ENCODE measurements around the gene NLRP4.

Gene NLRP4

GRCh38 chr19:55838906-55839305, 2.6 kb downstream of the NLRP4 start:
- no peak overlapping the region for H3K27ac ChIP-seq
- DNase-seq (ENCODE audit: low spot score), result no peak

GRCh38 chr19:55855160-55855559, 18.8 kb downstream of the NLRP4 start:
- Histone ChIP-seq H3K4me3 (no peak overlapping the region), H3K27ac (no peak overlapping the region)
- no peak for DNase-seq (ENCODE audit: low spot score)
- TF ChIP-seq CTCF (IDR thresholded peaks at IDR 0.05), result no peak

More at GRCh38 chr19:55838906-55839305, 2.6 kb downstream of the NLRP4 start:
- H3K4me3 ChIP-seq, result no peak overlapping the region
- no peak for TF ChIP-seq CTCF (IDR thresholded peaks at IDR 0.05)

- Histone ChIP-seq H3K27ac (no peak overlapping the region), H3K4me3 (no peak overlapping the region)
- no peak for TF ChIP-seq CTCF (IDR thresholded peaks at IDR 0.05)
- DNase-seq (ENCODE audit: low spot score), result no peak
Observed at GRCh38 chr19:55857149-55857548, 20.8 kb downstream of the NLRP4 start.

GRCh38 chr19:55857974-55858373, 21.6 kb downstream of the NLRP4 start:
- no peak overlapping the region for H3K27ac ChIP-seq
- no peak overlapping the region for H3K4me3 ChIP-seq
- no peak for TF ChIP-seq CTCF (IDR thresholded peaks at IDR 0.05)
- DNase-seq (ENCODE audit: low spot score), result no peak

- DNase-seq (ENCODE audit: low spot score), result no peak
- Histone ChIP-seq H3K4me3 (no peak overlapping the region), H3K27ac (no peak overlapping the region)
- no peak for TF ChIP-seq CTCF (IDR thresholded peaks at IDR 0.05)
Observed at GRCh38 chr19:55858401-55858800, 22.1 kb downstream of the NLRP4 start.

GRCh38 chr19:55858969-55859368, 22.6 kb downstream of the NLRP4 start:
- no peak for TF ChIP-seq CTCF (IDR thresholded peaks at IDR 0.05)
- Histone ChIP-seq H3K4me3 (no peak overlapping the region), H3K27ac (no peak overlapping the region)
- no peak for DNase-seq (ENCODE audit: low spot score)

GRCh38 chr19:55866521-55866920, 30.2 kb downstream of the NLRP4 start:
- no peak for TF ChIP-seq CTCF (IDR thresholded peaks at IDR 0.05)
- no peak for DNase-seq (ENCODE audit: low spot score)

More at GRCh38 chr19:55866521-55866920, 30.2 kb downstream of the NLRP4 start:
- H3K27ac ChIP-seq, result no peak overlapping the region
- no peak overlapping the region for H3K4me3 ChIP-seq

All from coronary artery (tissue), 2 donors.